Iris pigment epithelial cell (primary cell): ENCODE data around the gene SRD5A1.
A peak's percentile ranks its signal among the peaks of the same experiment; 100 is the strongest.
"Not testable (repeated sequence)": the region's sequence is repeated elsewhere in the genome, so short reads cannot be mapped to it uniquely, and the experiment has no call there.

Experiments
- DNase-seq: peaks from one replicate; pipeline ENCODE4 v3.0.0-alpha.2; 2011; ENCODE audit warnings: low read depth

The SRD5A1 gene

DNA sequence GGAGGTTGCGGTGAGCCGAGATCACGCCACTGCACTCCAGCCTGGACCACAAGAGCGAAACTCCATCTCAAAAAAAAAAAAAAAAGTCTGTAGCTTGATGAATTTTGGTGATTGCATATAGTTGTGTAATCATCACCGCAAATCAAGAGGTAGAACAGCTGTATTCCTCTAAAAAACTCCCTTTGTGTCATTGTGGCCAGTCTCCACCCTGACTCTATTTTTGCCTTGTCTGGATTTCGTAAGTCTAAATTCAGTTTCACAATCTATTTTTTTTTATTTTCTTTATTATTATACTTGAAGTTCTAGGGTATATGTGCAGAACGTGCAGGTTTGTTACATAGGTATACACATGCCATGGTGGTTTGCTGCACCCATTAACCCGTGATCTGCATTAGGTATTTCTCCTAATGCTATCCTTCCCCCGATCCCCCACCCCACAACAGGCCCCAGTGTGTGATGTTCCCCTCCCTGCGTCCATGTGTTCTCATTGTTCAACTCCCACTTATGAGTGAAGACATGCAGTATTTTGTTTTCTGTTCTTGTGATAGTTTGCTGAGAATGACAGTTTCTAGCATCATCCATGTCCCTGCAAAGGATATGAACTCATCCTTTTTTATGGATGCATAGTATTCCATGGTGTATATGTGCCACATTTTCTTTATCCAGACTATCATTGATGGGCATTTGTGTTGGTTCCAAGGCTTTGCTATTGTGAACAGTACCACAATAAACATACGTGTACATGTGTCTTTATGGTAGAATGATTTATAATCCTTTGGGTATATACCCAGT, 12.5 kb downstream of the SRD5A1 start:
- not testable (repeated sequence) for DNase-seq

DNA sequence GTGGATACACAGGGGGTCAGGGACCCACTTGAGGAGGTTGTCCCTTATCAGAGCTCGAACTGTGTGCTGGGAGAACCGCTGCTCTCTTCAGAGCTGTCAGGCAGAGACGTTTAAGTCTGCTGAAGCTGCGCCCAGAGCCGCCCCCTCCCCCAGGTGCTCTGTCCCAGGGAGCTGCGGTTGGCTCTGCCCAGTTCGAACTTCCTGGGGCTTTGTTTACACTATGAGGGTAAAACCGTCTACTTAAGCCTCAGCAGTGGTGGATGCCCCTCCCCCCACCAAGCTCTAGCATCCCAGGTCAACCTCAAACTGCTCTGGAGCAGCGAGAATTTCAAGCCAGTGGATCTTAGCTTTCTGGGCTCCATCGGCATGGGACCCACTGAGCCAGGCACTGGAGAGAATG, 15.9 kb downstream of the SRD5A1 start:
- no peak for DNase-seq

- DNase-seq = no peak
These were observed 16.4 kb downstream of the SRD5A1 start for GRCh38 chr5:6649681-6650080.

GRCh38 chr5:6652025-6652424, 18.8 kb downstream of the SRD5A1 start:
- DNase-seq = no peak

- DNase-seq = no peak
These were observed 22.2 kb downstream of the SRD5A1 start for GRCh38 chr5:6655432-6655831.

- DNase-seq = no peak
These were observed 23.4 kb downstream of the SRD5A1 start for GRCh38 chr5:6656680-6657079.

GRCh38 chr5:6659941-6660684, 26.9 kb downstream of the SRD5A1 start:
- DNase-seq = no peak

DNA sequence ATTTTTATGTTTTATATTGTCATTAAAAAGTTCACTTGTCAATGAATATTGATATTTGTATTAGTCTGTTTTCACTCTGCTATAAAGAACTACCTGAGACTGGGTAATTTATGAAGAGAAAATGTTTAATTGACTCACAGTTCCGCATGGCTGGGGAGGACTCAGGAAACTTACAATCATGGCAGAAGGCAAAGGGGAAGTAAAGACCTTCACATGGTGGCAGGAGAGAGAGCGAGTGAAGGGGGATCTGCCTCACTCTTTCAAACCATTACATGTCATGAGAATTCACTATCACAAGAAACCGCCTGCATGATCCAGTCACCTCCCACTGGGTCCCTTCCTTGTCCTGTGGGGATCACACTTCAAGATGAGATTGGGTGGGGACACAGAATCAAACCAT, 27.4 kb downstream of the SRD5A1 start:
- DNase-seq = no peak

GRCh38 chr5:6666762-6667161, 33.5 kb downstream of the SRD5A1 start:
- DNase-seq = no peak

- DNase-seq = no peak
These were observed 34.4 kb downstream of the SRD5A1 start for GRCh38 chr5:6667648-6668047.

- not testable (repeated sequence) for DNase-seq
These were observed 35.5 kb downstream of the SRD5A1 start for GRCh38 chr5:6668717-6669116.

DNA sequence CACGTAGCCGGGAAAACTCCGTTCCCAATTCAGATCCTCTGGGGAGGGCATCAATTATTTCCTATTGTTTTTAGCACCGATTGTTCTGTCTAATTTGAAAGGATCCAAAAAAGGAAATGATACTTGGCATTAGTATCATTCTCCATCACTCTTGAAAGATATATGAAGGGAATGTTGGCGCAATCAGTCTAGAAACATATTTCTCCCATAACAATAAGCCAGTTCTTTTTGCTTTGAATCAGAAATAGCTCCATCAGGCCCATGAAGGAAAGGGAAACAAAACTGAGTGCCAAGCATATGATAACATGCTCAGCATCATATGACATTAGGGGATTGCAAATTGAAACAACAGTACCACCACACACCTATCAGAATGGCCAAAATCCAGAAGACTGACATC, 39.8 kb downstream of the SRD5A1 start:
- no peak for DNase-seq

DNA sequence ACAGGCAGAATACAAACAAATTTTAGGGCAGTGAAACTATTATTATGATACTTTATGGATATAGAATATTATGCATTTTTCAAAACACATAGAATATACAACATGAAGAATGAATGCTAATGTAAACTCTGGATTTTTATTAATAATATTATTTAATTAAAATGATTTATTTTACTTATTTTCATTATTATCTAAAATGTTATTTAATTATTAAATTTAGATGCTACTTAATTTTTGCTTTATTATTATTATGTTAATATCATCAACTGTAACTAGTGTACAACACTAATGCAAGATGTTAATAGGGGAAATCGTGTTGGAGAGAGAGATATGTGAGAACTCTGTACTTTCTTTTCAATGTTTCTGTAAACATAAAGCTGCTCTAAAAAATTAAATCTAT, 40.7 kb downstream of the SRD5A1 start:
- no peak for DNase-seq

DNA sequence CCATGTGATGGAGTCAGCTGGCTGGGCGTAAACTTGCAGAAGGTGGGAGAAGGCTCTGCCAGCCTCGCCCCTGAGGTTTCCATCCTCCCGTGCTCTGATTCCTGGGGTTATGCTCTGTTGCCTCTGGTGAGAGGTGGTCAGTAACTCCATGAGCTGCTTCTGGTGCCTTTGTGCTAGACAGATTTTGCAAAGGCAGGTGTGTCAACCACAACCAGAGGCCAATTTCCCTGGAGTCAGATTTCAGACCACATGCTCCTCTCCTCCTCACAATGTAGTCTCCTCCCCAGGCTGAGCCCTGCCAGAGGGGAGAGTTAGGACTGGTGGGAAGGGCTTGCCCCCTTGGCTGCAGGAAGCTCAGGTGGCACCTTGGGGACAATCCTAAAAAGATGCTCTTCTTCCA, 41.2 kb downstream of the SRD5A1 start:
- DNase-seq = no peak

GRCh38 chr5:6674886-6675285, 41.6 kb downstream of the SRD5A1 start:
- DNase-seq = no peak

GRCh38 chr5:6675784-6676491, 42.7 kb downstream of the SRD5A1 start:
- no peak for DNase-seq

DNA sequence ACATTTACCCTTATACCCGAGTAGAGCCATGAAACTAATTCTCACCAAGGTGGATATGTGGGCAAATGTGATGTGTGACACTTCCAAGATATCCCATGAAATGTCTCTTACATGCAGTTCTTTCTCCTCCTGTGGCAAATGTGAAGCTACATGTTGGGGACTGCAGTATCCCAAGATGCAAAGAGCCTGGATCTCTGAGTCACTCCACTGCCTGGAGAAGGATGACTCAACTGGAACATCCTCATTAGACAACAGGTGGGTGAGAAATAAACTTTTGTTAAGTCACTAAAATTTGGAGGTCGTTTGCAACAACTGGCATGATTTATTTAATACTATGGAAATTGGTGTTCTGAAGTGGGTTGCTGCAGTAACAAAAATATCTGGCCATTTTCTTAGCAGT, 43.5 kb downstream of the SRD5A1 start:
- peak; percentile 17 for DNase-seq

GRCh38 chr5:6678385-6678784, 45.1 kb downstream of the SRD5A1 start:
- DNase-seq = no peak

GRCh38 chr5:6680922-6681321, 47.7 kb downstream of the SRD5A1 start:
- DNase-seq = no peak

DNA sequence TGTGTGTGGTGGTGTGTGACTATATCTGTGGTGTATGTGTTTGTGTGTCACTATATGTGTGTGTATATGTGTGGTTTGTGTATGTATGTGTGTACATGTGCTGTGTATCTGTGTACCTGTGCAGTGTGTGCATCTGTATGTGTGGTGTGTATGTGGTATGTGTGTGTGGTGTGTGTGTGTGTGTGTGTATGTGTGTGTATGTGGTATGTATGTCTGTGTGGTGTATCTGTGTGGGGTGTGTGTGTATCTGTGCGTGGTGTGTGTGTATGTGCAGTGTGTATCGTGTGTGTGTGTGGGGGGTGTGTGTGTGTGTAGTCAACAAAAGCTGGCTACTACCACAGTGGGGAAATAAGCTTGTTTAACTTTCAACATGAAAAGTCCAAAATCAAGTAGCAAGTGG, 48.4 kb downstream of the SRD5A1 start:
- DNase-seq = no peak

GRCh38 chr5:6682239-6682638, 49.0 kb downstream of the SRD5A1 start:
- DNase-seq = no peak

GRCh38 chr5:6683241-6683640, 50.0 kb downstream of the SRD5A1 start:
- DNase-seq = no peak

DNA sequence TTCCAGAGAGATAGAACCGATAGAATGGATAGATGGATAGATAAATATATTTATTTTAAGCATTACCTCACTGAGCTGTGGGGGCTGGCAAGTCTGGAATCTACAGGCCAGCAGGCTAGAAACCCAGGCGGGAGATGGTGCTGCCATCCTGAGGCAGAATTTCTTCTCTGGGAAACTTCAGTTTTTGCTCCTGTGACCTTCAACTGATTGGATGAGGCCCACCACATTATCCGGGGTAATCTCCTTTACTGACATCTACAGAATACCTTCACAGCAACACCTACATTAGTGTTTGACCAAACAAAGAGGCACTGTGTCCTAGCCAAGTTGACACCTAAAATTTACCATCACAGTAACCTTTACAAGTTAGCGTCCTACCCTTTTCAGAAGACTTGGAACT, 50.8 kb downstream of the SRD5A1 start:
- DNase-seq = no peak
